ENCODE measurements around the gene SDCCAG8.

The SDCCAG8 gene

GRCh38 chr1:243420016-243420945, 164.4 kb downstream of the SDCCAG8 start:
- no peak overlapping the region for H3K4me3 ChIP-seq (ENCODE audit: low read depth, low read length)
- TF ChIP-seq, protein P1, sequence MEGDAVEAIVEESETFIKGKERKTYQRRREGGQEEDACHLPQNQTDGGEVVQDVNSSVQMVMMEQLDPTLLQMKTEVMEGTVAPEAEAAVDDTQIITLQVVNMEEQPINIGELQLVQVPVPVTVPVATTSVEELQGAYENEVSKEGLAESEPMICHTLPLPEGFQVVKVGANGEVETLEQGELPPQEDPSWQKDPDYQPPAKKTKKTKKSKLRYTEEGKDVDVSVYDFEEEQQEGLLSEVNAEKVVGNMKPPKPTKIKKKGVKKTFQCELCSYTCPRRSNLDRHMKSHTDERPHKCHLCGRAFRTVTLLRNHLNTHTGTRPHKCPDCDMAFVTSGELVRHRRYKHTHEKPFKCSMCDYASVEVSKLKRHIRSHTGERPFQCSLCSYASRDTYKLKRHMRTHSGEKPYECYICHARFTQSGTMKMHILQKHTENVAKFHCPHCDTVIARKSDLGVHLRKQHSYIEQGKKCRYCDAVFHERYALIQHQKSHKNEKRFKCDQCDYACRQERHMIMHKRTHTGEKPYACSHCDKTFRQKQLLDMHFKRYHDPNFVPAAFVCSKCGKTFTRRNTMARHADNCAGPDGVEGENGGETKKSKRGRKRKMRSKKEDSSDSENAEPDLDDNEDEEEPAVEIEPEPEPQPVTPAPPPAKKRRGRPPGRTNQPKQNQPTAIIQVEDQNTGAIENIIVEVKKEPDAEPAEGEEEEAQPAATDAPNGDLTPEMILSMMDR (IDR thresholded peaks at IDR 0.05; ENCODE audit: low read depth, low read length), result no peak

DNA sequence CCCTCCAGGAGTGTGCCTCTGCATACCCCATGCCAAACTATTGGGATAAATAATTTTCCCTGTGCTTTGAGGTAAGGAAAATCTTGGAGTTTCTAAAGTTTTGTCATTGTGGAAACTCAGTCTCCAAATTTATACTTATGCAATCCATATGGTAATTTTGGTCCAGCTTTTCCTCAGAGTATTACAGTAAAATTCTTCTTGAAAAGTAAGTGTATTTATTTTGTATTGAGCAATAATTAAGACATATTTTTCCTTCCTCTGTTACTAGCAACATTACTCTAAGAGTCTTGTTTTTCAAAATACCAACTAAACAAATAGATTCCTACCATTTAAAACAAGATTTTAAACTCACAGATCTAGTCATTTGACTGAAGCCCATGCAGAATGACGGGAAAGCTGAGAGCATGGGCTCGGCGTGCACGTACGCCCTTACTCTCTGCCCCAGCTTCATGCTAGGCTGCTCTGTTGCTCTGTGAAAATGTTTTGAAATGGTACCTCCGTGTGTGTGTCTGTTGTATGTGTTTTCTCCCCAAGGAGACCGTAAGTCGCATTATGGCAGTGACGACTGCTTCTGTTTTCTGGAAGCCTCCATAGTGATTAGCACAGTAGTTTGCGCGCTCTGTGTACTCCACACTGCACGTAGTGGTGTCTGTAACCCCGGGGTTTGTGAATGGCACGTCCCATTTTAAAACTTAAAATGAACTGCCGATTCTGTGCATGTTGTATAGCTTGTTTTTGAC, 165.3 kb downstream of the SDCCAG8 start:
- TF ChIP-seq, protein P1 (IDR thresholded peaks at IDR 0.05; ENCODE audit: low read depth, low read length), result no peak
- H3K4me3 ChIP-seq (ENCODE audit: low read depth, low read length), result no peak overlapping the region

- TF ChIP-seq, protein P1 (IDR thresholded peaks at IDR 0.05; ENCODE audit: low read depth, low read length), result no peak
These were observed 165.9 kb downstream of the SDCCAG8 start for GRCh38 chr1:243421784-243422183.

GRCh38 chr1:243422362-243422761, 166.5 kb downstream of the SDCCAG8 start:
- TF ChIP-seq, protein P1 (IDR thresholded peaks at IDR 0.05; ENCODE audit: low read depth, low read length), result no peak
- no peak overlapping the region for H3K4me3 ChIP-seq (ENCODE audit: low read depth, low read length)

More at GRCh38 chr1:243421784-243422183, 165.9 kb downstream of the SDCCAG8 start:
- no peak overlapping the region for H3K4me3 ChIP-seq (ENCODE audit: low read depth, low read length)

GRCh38 chr1:243428084-243428483, 172.2 kb downstream of the SDCCAG8 start:
- H3K4me3 ChIP-seq (ENCODE audit: low read depth, low read length), result no peak overlapping the region
- TF ChIP-seq, protein P1 (IDR thresholded peaks at IDR 0.05; ENCODE audit: low read depth, low read length), result no peak

- no peak overlapping the region for H3K4me3 ChIP-seq (ENCODE audit: low read depth, low read length)
- TF ChIP-seq, protein P1 (IDR thresholded peaks at IDR 0.05; ENCODE audit: low read depth, low read length), result no peak
These were observed 172.9 kb downstream of the SDCCAG8 start for GRCh38 chr1:243428617-243429342.
